GM12865 (cell line): ENCODE results near the gene NEDD8.

Experiments
- DNase-seq: peaks from one replicate; pipeline ENCODE4 v3.0.0; 2010; ENCODE audit warnings: low read depth
- H3K4me3 ChIP-seq: 2 replicates; pipeline ENCODE4 v1.5.1; 2011; ENCODE audit warnings: mild to moderate bottlenecking, low read depth, low read length, control low read depth
- CTCF ChIP-seq: IDR thresholded peaks from 2 replicates; pipeline ENCODE4 v1.5.1; 2011; ENCODE audit warnings: low read length, control low read depth, low read depth, inconsistent platforms; ENCODE audit not compliant: insufficient read depth; ENCODE audit errors: missing control alignments

NEDD8 gene

DNA sequence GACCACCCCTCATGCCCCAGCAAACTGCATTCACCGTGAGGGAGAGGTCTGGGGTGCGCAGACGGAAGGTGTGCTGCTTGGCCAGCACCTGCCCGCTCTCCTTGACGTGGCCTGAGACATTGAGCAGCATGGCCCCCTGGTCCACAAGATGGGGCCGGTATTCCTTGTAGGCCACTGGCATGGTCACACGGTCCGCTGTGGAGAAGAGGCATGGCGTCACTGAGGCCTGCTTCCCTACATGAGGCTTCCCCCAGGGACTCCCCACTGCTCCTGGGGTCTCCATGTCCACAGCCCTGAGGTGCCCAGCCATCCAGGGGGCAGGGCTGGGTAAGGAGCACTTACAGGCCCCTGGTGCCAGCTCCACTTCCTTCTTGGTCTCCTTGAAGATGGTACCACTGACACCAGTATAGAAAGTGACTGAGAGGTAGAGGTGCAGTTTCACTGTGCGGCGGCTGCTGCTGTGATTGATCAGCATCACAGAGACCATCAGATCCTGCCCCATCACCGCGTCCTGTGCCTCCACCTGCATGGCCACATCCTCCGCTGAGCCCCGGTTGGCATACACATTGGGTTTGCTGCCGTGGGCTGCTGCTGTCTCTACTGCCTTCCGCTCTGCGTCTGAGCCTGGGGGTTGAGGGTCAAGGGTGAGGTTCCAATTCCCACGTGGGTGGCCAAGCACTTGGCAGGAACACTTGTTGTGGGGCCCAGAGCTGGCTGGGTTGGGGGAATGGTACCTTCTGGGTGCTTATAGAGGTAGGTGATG is 22.6 kb upstream of the NEDD8 start:
- no peak for DNase-seq
- TF ChIP-seq CTCF: no peak
- H3K4me3 ChIP-seq: no peak overlapping the region

DNA sequence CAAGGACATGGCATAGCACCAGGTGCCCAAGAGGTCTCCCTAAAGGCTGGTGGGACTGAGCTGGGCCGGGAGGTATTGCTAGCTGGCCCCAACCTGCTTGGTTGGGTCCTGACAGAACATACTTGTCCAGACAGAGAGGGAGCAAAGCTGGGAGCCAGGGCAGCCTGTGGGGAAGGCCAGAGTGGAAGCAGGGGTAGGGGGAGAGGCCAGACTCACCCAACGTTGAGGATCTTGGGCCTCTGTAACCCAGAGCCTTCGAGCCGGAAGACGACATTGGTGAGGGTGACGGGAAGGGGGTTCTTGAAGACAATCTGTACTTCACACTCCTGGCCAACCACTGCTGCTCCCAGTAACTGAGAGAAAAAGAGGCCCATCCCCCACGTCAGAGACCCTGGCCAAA is 21.8 kb upstream of the NEDD8 start:
- TF ChIP-seq CTCF: no peak
- no peak overlapping the region for H3K4me3 ChIP-seq
- DNase-seq: no peak

DNA sequence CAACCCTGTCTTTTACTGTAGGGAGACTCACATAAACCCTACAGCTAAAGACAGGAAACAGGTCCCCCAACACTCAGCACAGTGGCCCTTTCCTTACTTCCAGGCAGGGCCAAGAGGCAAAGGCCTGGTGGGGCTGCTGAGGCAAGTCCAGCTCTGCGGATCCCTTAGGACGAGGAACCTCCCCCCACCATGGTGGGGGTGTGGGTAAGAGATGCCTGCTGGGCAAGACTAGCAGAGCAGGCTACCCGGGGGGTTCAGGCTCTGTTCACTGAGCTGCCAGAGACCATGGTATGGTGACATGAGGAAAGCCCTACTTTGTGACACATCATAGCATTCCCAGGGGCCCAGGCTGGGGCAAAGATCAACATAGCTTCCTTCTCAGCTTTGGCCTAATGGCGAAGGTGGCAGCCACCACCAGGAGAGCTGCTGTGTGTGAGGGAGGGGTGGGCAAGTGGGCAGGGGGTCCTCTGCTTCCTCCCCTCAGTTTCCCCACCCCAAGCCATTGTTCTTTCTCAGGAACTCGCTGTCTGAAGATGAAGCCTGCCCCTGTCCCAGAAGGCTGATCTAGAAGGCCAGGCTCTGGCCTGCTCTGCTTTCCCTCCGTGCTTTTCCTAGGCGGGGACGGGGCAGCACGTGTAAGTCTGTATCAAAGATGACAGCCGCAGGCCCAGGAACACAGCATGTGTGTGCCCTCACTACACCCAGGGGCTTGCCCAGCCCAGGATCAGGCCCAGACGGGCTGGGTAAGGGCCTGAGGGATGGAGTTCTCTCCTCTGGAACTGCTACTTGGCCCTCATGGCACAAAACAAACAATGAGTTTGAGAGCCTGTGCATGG is 20.3 kb upstream of the NEDD8 start:
- DNase-seq: no peak
- TF ChIP-seq CTCF: no peak
- no peak overlapping the region for H3K4me3 ChIP-seq

- TF ChIP-seq CTCF: no peak
- no peak for DNase-seq
- H3K4me3 ChIP-seq: no peak overlapping the region
These were observed 19.7 kb upstream of the NEDD8 start for GRCh38 chr14:24251880-24252288.

DNA sequence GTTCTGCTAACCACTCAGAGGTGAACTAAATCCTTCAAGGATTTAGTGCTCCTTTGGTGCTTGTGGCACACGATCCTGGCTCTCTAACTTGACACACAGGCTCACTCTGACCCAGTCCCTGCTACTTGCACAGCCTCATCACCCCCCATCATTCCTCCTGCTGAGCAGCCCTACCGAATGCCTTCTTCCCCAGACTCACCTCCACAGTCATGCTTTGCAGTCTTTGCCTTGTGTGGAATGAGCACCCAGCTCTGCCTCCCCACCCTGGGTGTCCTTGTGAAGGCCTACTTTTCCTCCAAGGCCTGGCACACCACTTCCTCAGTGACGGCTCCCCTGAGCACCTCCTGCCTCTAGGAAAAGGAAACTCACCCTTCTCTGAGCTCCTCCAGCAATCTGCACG is 18.2 kb upstream of the NEDD8 start:
- no peak for TF ChIP-seq CTCF
- no peak for DNase-seq
- no peak overlapping the region for H3K4me3 ChIP-seq

DNA sequence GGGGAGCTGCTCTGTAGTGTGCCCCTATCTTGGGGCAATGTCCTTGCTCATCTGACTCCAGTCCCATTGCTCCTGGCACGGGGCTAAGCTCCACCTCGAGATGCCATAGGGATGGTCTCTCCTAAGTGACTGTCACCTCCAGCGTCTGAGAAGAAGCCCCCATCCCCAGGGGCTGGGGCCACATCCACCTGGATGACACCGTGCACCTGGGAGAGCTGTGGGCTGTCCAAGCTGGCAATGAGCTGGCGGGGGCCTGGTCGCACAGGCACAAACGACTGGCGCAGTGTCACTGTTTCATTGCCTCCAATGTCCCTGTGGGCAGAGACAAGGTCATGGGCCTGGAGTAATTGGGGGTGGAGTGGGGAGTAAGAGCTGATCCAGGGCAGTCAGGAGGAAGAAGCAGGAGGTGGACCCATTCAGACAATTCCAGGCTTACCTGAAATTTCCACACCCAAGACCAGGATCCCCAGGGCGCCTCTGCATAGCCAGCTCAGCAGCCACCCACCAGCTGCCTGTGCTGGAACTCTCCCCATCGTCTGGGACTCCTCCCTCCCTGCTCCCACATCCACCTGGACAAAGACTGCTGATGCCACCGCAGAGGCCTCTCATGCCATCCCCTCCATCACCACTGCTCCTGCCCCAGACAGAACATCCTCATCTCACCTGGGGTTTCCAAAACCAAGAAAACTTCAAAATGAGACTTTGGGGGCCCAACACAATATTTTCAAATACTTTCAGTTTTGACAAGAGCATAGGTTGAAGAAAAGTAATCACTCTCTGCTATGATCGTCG is 17.3 kb upstream of the NEDD8 start:
- TF ChIP-seq CTCF: no peak

More for the DNA sequence above, 17.3 kb upstream of the NEDD8 start:
- H3K4me3 ChIP-seq: no peak overlapping the region
- no peak for DNase-seq
